Measurements from ENCODE around the gene XYLT1.

- TF ChIP-seq POLR2A (IDR thresholded peaks at IDR 0.05): no peak
- no peak for TF ChIP-seq CTCF (IDR thresholded peaks at IDR 0.05)
Observed at GRCh38 chr16:17229766-17230165, 241.0 kb downstream of the XYLT1 start.
